WTC11 (cell line): Measurements from ENCODE around the gene EDN3.

ENCODE experiments used
- ATF3 ChIP-seq: sonication (generic); formaldehyde crosslinking; conservative IDR thresholded peaks from 2 replicates; pipeline ENCODE4 v1.8.1; 2022; ENCODE audit warnings: mild to moderate bottlenecking, missing genetic modification reagents
- CTCF ChIP-seq: fragments of 200-600 bp; IDR thresholded peaks from 2 replicates; pipeline ENCODE4 v1.8.0; 2022; ENCODE audit warnings: antibody characterized with exemption
- E2F4 ChIP-seq: sonication (generic); formaldehyde crosslinking; IDR thresholded peaks from 2 replicates; pipeline ENCODE4 v1.8.1; 2022; ENCODE audit warnings: low read depth, mild to moderate bottlenecking, moderate library complexity, missing genetic modification reagents, borderline replicate concordance
- PREB ChIP-seq: sonication (generic); formaldehyde crosslinking; IDR thresholded peaks from 2 replicates; pipeline ENCODE4 v1.8.1; 2022; ENCODE audit warnings: mild to moderate bottlenecking, missing genetic modification reagents, moderate library complexity, borderline replicate concordance
- SOX15 ChIP-seq: fragments of 250-450 bp; sonication (Bioruptor Pico); IDR thresholded peaks from 2 replicates; pipeline ENCODE4 v1.9.0; 2021; ENCODE audit warnings: mild to moderate bottlenecking
- SP1 ChIP-seq: sonication (generic); formaldehyde crosslinking; conservative IDR thresholded peaks from 2 replicates; pipeline ENCODE4 v1.8.1; 2022; ENCODE audit warnings: missing genetic modification reagents
- ZNF263 ChIP-seq: sonication (generic); formaldehyde crosslinking; IDR thresholded peaks from 2 replicates; pipeline ENCODE4 v1.8.1; 2022; ENCODE audit warnings: low read depth, mild to moderate bottlenecking, moderate library complexity, missing genetic modification reagents
- TF ChIP-seq, protein P1 (sequence below): sonication (generic); formaldehyde crosslinking; IDR thresholded peaks from 2 replicates; pipeline ENCODE4 v1.8.1; 2022; ENCODE audit warnings: low read depth, missing genetic modification reagents, borderline replicate concordance
- TF ChIP-seq, protein P2 (sequence below): sonication (generic); formaldehyde crosslinking; IDR thresholded peaks from 2 replicates; pipeline ENCODE4 v1.8.0; 2022; ENCODE audit warnings: mild to moderate bottlenecking, missing genetic modification reagents
- TF ChIP-seq, protein P3 (sequence below): sonication (generic); formaldehyde crosslinking; IDR thresholded peaks from 2 replicates; pipeline ENCODE4 v1.8.0; 2022; ENCODE audit warnings: mild to moderate bottlenecking, missing genetic modification reagents

DNA sequence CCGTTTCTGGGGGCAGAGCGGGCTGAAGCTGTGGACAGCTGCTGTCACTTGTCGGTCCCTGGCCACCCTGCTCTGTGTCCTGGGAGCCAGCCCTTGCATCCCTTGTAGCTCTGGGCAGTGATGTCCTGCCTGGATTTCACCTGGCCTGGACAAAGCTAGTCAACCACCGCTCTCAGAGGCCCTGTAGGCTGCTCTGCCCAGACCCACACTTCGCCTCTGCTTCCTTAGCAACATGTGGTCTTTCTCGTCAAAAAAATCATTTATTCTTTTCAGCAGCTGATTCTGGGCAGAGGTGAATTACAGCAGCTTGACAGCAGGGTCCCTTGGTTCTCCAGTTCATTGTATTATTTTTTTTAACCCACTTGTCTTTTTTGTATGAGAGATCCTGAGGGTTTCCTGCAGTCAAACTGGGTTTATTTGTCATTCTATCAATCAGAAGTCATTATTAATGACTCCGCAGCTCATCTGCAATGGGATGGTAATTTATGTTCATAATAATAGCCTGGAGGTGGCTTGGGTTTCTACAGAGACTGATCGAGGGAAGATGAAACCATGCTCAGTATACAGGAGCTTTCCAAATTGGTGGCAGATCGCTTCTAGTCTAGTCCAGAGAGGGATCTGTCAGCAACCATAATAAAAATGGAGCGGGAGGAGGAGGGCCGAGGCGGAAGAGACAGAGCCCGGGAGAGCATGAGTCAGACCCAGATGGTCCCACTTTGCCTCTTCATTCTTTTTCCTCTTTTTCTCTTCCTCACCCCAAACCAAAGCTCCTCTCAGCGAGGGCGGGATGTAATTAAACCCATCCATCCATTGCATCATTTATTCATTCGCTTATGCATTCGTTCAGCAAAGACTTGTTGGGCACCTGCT, 22.4 kb downstream of the EDN3 start:
- TF ChIP-seq, protein P1, sequence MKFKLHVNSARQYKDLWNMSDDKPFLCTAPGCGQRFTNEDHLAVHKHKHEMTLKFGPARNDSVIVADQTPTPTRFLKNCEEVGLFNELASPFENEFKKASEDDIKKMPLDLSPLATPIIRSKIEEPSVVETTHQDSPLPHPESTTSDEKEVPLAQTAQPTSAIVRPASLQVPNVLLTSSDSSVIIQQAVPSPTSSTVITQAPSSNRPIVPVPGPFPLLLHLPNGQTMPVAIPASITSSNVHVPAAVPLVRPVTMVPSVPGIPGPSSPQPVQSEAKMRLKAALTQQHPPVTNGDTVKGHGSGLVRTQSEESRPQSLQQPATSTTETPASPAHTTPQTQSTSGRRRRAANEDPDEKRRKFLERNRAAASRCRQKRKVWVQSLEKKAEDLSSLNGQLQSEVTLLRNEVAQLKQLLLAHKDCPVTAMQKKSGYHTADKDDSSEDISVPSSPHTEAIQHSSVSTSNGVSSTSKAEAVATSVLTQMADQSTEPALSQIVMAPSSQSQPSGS (CRISPR knock-in tag) = no peak
- TF ChIP-seq CTCF (no peak), ZNF263 (no peak), SP1 (CRISPR knock-in tag) (no peak), SOX15 (CRISPR knock-in tag) (no peak), E2F4 (no peak), PREB (CRISPR knock-in tag) (no peak), ATF3 (CRISPR knock-in tag) (no peak)
- TF ChIP-seq, protein P2, sequence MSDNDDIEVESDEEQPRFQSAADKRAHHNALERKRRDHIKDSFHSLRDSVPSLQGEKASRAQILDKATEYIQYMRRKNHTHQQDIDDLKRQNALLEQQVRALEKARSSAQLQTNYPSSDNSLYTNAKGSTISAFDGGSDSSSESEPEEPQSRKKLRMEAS (CRISPR knock-in tag) = no peak
- TF ChIP-seq, protein P3, sequence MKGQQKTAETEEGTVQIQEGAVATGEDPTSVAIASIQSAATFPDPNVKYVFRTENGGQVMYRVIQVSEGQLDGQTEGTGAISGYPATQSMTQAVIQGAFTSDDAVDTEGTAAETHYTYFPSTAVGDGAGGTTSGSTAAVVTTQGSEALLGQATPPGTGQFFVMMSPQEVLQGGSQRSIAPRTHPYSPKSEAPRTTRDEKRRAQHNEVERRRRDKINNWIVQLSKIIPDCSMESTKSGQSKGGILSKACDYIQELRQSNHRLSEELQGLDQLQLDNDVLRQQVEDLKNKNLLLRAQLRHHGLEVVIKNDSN = no peak
